GM12891 (cell line): ENCODE measurements around the gene ADAR.
A peak's percentile ranks its signal among the peaks of the same experiment; 100 is the strongest.

Experiments used
- POLR2A ChIP-seq: IDR thresholded peaks from 2 replicates; pipeline ENCODE4 v1.6.1; 2011; ENCODE audit warnings: low read depth, low read length, control low read depth
- POLR2AphosphoS5 ChIP-seq: IDR thresholded peaks from 2 replicates; pipeline ENCODE4 v1.6.1; 2011; ENCODE audit warnings: low read depth, low read length, control low read depth
- SPI1 ChIP-seq: IDR thresholded peaks from 2 replicates; pipeline ENCODE4 v1.6.1; 2011; ENCODE audit warnings: low read depth, low read length, control low read depth
- TAF1 ChIP-seq: IDR thresholded peaks from 2 replicates; pipeline ENCODE4 v1.6.1; 2011; ENCODE audit warnings: low read depth, low read length, control low read depth

GRCh38 chr1:154575951-154576566 is 31.9 kb downstream of the ADAR start:
- no peak for TF ChIP-seq POLR2A
- TF ChIP-seq POLR2AphosphoS5: 0 out of 2 replicates have a peak, but pooled peaks have one; percentile 13
- no peak for TF ChIP-seq TAF1
- no peak for TF ChIP-seq SPI1
